GM21619 (cell line): ENCODE measurements around the gene ZNF277.

Experiments
- ATAC-seq: cut with Tn5 transposase; IDR thresholded peaks from one replicate; pipeline ENCODE4 v1.9.1; 2021; ENCODE audit not compliant: unreplicated experiment

Gene ZNF277

GRCh38 chr7:112252141-112252540, 45.6 kb downstream of the ZNF277 start:
- no peak for ATAC-seq

GRCh38 chr7:112252691-112253090, 46.2 kb downstream of the ZNF277 start:
- no peak for ATAC-seq

GRCh38 chr7:112254156-112254555, 47.7 kb downstream of the ZNF277 start:
- ATAC-seq: no peak

GRCh38 chr7:112254709-112255387, 48.4 kb downstream of the ZNF277 start:
- ATAC-seq: no peak

- no peak for ATAC-seq
Measured at GRCh38 chr7:112255388-112255720, 48.9 kb downstream of the ZNF277 start.

- ATAC-seq: no peak
Measured at GRCh38 chr7:112257073-112257472, 50.6 kb downstream of the ZNF277 start.

- ATAC-seq: no peak
Measured at GRCh38 chr7:112260911-112261310, 54.4 kb downstream of the ZNF277 start.

- no peak for ATAC-seq
Measured at GRCh38 chr7:112262036-112262435, 55.5 kb downstream of the ZNF277 start.

GRCh38 chr7:112262855-112263487, 56.5 kb downstream of the ZNF277 start:
- ATAC-seq: no peak

GRCh38 chr7:112263519-112263918, 57.0 kb downstream of the ZNF277 start:
- no peak for ATAC-seq

GRCh38 chr7:112266141-112266540, 59.6 kb downstream of the ZNF277 start:
- ATAC-seq: no peak

- no peak for ATAC-seq
Measured at GRCh38 chr7:112266595-112267270, 60.2 kb downstream of the ZNF277 start.

GRCh38 chr7:112267944-112268691, 61.6 kb downstream of the ZNF277 start:
- ATAC-seq: no peak

GRCh38 chr7:112271162-112271561, 64.7 kb downstream of the ZNF277 start:
- ATAC-seq: no peak

- no peak for ATAC-seq
Measured at GRCh38 chr7:112272921-112273561, 66.5 kb downstream of the ZNF277 start.

- no peak for ATAC-seq
Measured at GRCh38 chr7:112279042-112279441, 72.5 kb downstream of the ZNF277 start.

GRCh38 chr7:112280267-112280666, 73.8 kb downstream of the ZNF277 start:
- ATAC-seq: no peak

- ATAC-seq: no peak
Measured at GRCh38 chr7:112282476-112283188, 76.1 kb downstream of the ZNF277 start.

GRCh38 chr7:112283382-112283910, 77.0 kb downstream of the ZNF277 start:
- peak; percentile 64 for ATAC-seq
